GM21367 (cell line): Measurements from ENCODE around the gene UFC1.

Experiments used
- ATAC-seq: cut with Tn5 transposase; IDR thresholded peaks from one replicate; pipeline ENCODE4 v1.9.1; 2021; ENCODE audit not compliant: unreplicated experiment

UFC1 gene

GRCh38 chr1:161168906-161169305, 15.1 kb downstream of the UFC1 start:
- ATAC-seq, result no peak

- no peak for ATAC-seq
Observed at GRCh38 chr1:161171191-161171590, 17.4 kb downstream of the UFC1 start.

GRCh38 chr1:161171696-161172095, 17.9 kb downstream of the UFC1 start:
- no peak for ATAC-seq

GRCh38 chr1:161172349-161172748, 18.6 kb downstream of the UFC1 start:
- ATAC-seq, result no peak

GRCh38 chr1:161172776-161173376, 19.1 kb downstream of the UFC1 start:
- ATAC-seq, result no peak

- ATAC-seq, result no peak
Observed at GRCh38 chr1:161173711-161174110, 19.9 kb downstream of the UFC1 start.

GRCh38 chr1:161174911-161175310, 21.1 kb downstream of the UFC1 start:
- no peak for ATAC-seq

GRCh38 chr1:161175771-161176453, 22.1 kb downstream of the UFC1 start:
- no peak for ATAC-seq

- no peak for ATAC-seq
Observed at GRCh38 chr1:161176468-161177111, 22.8 kb downstream of the UFC1 start.

GRCh38 chr1:161177112-161177935, 23.5 kb downstream of the UFC1 start, which contains the start of gene B4GALT3:
Gene B4GALT3 (minus strand): TSS chr1:161177507. CDS start chr1:161176060, 1,447 bp downstream.
- peak; percentile 59 for ATAC-seq

GRCh38 chr1:161177936-161178244, 24.1 kb downstream of the UFC1 start:
- no peak for ATAC-seq

GRCh38 chr1:161179698-161180097, 25.9 kb downstream of the UFC1 start:
- ATAC-seq, result no peak

GRCh38 chr1:161180639-161181038, 26.9 kb downstream of the UFC1 start:
- no peak for ATAC-seq

GRCh38 chr1:161182214-161182613, 28.4 kb downstream of the UFC1 start:
- peak; percentile 44 for ATAC-seq

- ATAC-seq, result peak; percentile 47
Observed at GRCh38 chr1:161185282-161185682, 31.5 kb downstream of the UFC1 start.

- peak; percentile 19 for ATAC-seq
Observed at GRCh38 chr1:161185732-161186311, 32.0 kb downstream of the UFC1 start.

- no peak for ATAC-seq
Observed at GRCh38 chr1:161187311-161187710, 33.5 kb downstream of the UFC1 start.

- ATAC-seq, result no peak
Observed at GRCh38 chr1:161188381-161188780, 34.6 kb downstream of the UFC1 start.

- no peak for ATAC-seq
Observed at GRCh38 chr1:161189036-161189435, 35.3 kb downstream of the UFC1 start.

GRCh38 chr1:161190962-161191521, 37.3 kb downstream of the UFC1 start:
- no peak for ATAC-seq

GRCh38 chr1:161191971-161192370, 38.2 kb downstream of the UFC1 start:
- ATAC-seq, result no peak
